ENCODE results near the gene EBF3.

Gene EBF3

DNA sequence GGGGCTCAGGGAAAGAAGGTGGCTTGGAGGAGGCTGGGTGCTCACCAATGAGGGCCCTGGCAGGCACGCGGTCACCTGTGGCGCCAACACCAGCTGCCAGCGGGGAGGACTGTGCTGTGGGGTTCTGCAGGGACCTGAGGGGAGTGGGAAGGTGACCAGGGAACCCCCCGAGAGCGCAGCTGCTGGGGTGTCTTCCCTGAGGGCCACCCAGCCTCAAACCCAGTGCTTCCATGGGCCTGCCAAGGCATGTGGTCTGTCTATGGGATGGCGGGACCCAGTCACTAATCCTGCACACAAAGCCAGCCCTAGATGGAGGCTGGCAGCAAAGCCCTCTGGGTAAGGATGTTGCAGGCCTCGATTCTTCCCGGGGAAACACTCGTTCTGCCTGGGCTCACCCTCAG, 117.1 kb downstream of the EBF3 start:
- H3K27ac ChIP-seq: no peak overlapping the region
- no peaks in the 10 kb centered on the region for H3K79me2 ChIP-seq (ENCODE audit: insufficient read depth, low read depth)
- H3K4me1 ChIP-seq (ENCODE audit: low read depth, poor library complexity, severe bottlenecking): no peaks in the 10 kb centered on the region
- no peaks in the 10 kb centered on the region for H3K27me3 ChIP-seq (ENCODE audit: insufficient read depth, low read depth)
- no peak overlapping the region for H2AFZ ChIP-seq (ENCODE audit: low read depth)
- no peaks in the 10 kb centered on the region for H3K36me3 ChIP-seq (ENCODE audit: insufficient read depth)
- no peak overlapping the region for H3K9ac ChIP-seq
- no peak overlapping the region for H3K4me2 ChIP-seq
- H3K4me3 ChIP-seq (IDR thresholded peaks at IDR 0.05; ENCODE audit: insufficient read depth, low read depth, low read length): no peak overlapping the region
- TF ChIP-seq, protein P1, sequence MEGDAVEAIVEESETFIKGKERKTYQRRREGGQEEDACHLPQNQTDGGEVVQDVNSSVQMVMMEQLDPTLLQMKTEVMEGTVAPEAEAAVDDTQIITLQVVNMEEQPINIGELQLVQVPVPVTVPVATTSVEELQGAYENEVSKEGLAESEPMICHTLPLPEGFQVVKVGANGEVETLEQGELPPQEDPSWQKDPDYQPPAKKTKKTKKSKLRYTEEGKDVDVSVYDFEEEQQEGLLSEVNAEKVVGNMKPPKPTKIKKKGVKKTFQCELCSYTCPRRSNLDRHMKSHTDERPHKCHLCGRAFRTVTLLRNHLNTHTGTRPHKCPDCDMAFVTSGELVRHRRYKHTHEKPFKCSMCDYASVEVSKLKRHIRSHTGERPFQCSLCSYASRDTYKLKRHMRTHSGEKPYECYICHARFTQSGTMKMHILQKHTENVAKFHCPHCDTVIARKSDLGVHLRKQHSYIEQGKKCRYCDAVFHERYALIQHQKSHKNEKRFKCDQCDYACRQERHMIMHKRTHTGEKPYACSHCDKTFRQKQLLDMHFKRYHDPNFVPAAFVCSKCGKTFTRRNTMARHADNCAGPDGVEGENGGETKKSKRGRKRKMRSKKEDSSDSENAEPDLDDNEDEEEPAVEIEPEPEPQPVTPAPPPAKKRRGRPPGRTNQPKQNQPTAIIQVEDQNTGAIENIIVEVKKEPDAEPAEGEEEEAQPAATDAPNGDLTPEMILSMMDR (conservative IDR thresholded peaks at IDR 0.05; ENCODE audit: low read depth, low read length): no peak
- H4K20me1 ChIP-seq (ENCODE audit: insufficient read depth): no peaks in the 10 kb centered on the region

DNA sequence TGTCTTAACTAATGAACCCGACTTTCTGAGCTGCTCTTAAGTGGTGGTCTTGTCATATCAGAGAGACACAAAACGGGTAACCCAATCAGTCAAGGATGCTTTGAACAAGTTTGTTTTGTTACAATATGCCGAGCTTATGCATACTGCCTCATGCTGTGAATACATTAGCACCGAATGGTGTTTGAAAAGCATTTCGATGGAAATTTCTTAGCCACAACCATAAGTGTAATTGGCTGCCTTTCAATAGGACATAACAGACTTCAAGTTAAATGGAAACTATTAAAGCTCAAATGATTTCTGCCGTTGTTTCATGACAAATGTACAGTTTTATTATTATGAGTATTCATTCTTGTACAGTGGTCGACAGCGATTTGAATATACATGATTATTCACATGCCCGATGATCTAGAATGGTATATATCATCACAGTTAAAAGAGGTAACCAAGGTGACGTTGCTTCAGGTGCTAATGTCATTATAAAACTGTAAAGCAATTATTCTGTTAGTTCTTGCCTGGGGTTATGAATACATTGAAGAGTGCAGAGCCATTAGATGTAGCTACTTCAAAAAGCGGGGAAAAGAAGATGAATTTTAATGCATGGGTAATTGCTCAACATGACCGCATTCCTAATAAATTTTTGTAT, 118.8 kb downstream of the EBF3 start:
- no peak overlapping the region for H3K4me3 ChIP-seq (IDR thresholded peaks at IDR 0.05; ENCODE audit: insufficient read depth, low read depth, low read length)
- no peak overlapping the region for H3K4me2 ChIP-seq
- no peaks in the 10 kb centered on the region for H3K4me1 ChIP-seq (ENCODE audit: low read depth, poor library complexity, severe bottlenecking)
- H3K27me3 ChIP-seq (ENCODE audit: insufficient read depth, low read depth): no peaks in the 10 kb centered on the region
- TF ChIP-seq, protein P1 (conservative IDR thresholded peaks at IDR 0.05; ENCODE audit: low read depth, low read length): no peak
- H3K36me3 ChIP-seq (ENCODE audit: insufficient read depth): no peaks in the 10 kb centered on the region
- H3K79me2 ChIP-seq (ENCODE audit: insufficient read depth, low read depth): no peaks in the 10 kb centered on the region
- no peak overlapping the region for H3K27ac ChIP-seq
- H3K9ac ChIP-seq: no peak overlapping the region
- no peak overlapping the region for H2AFZ ChIP-seq (ENCODE audit: low read depth)
- no peaks in the 10 kb centered on the region for H4K20me1 ChIP-seq (ENCODE audit: insufficient read depth)

DNA sequence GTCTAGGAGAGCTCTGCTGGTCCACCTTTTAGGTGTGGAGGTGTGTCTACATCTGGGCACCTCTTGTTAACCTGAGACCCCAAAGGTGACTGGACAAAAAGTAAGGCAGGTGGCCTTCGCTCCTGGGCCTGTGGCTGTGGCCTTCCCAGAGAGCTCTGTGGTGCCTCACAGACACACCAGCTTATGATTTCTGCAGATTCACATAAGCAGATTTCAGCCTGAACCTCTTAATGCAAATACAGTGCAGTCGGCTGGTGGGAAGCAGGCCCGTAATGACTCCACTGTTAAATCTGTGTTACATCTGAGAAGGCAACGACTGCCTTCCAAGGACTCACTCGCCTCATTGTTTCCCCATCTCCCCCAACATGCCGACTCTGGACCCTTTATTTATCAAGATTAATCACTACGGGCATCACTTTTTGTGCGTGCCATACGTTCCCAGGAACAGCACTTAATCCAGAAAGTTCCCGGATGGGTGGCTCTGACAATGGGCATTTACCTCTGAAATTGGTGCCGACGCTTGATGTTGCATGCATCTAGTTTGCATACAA, 119.8 kb downstream of the EBF3 start:
- TF ChIP-seq, protein P1 (conservative IDR thresholded peaks at IDR 0.05; ENCODE audit: low read depth, low read length): no peak
- Histone ChIP-seq H3K4me3 (IDR thresholded peaks at IDR 0.05; ENCODE audit: insufficient read depth, low read depth, low read length) (no peak overlapping the region), H3K79me2 (ENCODE audit: insufficient read depth, low read depth) (no peaks in the 10 kb centered on the region), H3K4me2 (no peak overlapping the region), H3K27ac (no peak overlapping the region), H3K4me1 (ENCODE audit: low read depth, poor library complexity, severe bottlenecking) (no peaks in the 10 kb centered on the region), H3K36me3 (ENCODE audit: insufficient read depth) (no peaks in the 10 kb centered on the region), H2AFZ (ENCODE audit: low read depth) (no peak overlapping the region), H3K27me3 (ENCODE audit: insufficient read depth, low read depth) (no peaks in the 10 kb centered on the region), H4K20me1 (ENCODE audit: insufficient read depth) (no peaks in the 10 kb centered on the region), H3K9ac (no peak overlapping the region)

DNA sequence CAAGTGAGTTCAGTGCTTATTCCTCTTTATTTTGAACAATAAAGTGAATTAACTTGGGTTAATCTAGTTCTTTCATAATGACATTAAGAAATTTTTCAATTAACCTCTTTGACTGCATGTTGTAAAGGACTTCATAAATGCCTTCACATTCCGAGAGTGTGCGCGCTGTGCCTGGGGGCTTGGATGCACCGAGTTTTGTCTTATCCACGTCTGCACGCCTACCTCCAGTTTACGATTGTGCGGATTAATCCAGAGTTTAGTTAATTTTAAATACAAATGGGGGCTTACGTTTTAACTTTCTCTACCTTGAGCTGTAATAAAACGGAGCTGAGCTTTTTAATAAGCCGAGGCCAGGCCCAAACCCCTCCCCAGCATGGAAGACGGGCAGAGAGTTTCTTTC, 120.4 kb downstream of the EBF3 start:
- H3K36me3 ChIP-seq (ENCODE audit: insufficient read depth): no peaks in the 10 kb centered on the region
- H3K4me3 ChIP-seq (IDR thresholded peaks at IDR 0.05; ENCODE audit: insufficient read depth, low read depth, low read length): no peak overlapping the region
- H2AFZ ChIP-seq (ENCODE audit: low read depth): no peak overlapping the region
- no peak overlapping the region for H3K4me2 ChIP-seq
- no peaks in the 10 kb centered on the region for H3K27me3 ChIP-seq (ENCODE audit: insufficient read depth, low read depth)
- no peak overlapping the region for H3K27ac ChIP-seq
- TF ChIP-seq, protein P1 (conservative IDR thresholded peaks at IDR 0.05; ENCODE audit: low read depth, low read length): no peak
- H3K4me1 ChIP-seq (ENCODE audit: low read depth, poor library complexity, severe bottlenecking): no peaks in the 10 kb centered on the region
- H3K9ac ChIP-seq: no peak overlapping the region
- no peaks in the 10 kb centered on the region for H3K79me2 ChIP-seq (ENCODE audit: insufficient read depth, low read depth)
- no peaks in the 10 kb centered on the region for H4K20me1 ChIP-seq (ENCODE audit: insufficient read depth)

Data from KMS-11 (cell line).